ENCODE measurements around the gene ILDR1.
A peak's percentile ranks its signal among the peaks of the same experiment; 100 is the strongest.

ILDR1 gene

GRCh38 chr3:121995161-121996137, 26.6 kb downstream of the ILDR1 start:
- H3K9ac ChIP-seq (ENCODE audit: low read length) = peak overlapping the region; percentile 21; the same call in 1 of the 2 replicates
- H3F3A ChIP-seq (ENCODE audit: insufficient read depth, low read length) = peaks cover 18% of the 10 kb centered on the region
- no peak overlapping the region for H3K4me3 ChIP-seq (ENCODE audit: low read length)
- H3K9me2 ChIP-seq (replicated peaks; ENCODE audit: insufficient read depth, low read length) = no peaks in the 10 kb centered on the region
- TF ChIP-seq CTCF (IDR thresholded peaks at IDR 0.05; ENCODE audit: low read length) = peak; percentile 79
- TF ChIP-seq EZH2phosphoT487 (IDR thresholded peaks at IDR 0.05; ENCODE audit: low read length) = no peak
- peak overlapping the region; percentile 88 for H3K27ac ChIP-seq (ENCODE audit: low read length)
- H3K36me3 ChIP-seq (replicated peaks; ENCODE audit: insufficient read depth, low read length) = no peaks in the 10 kb centered on the region
- H3K79me2 ChIP-seq (ENCODE audit: low read length) = peaks cover 6% of the 10 kb centered on the region; the same call in 1 of the 2 replicates
- peak; percentile 76 for DNase-seq
- H3K4me2 ChIP-seq (ENCODE audit: low read depth, low read length) = peak overlapping the region; percentile 60; the same call in 1 of the 2 replicates
- no peaks in the 10 kb centered on the region for H4K20me1 ChIP-seq (ENCODE audit: insufficient read depth, low read length)
- H3K4me1 ChIP-seq (ENCODE audit: low read length) = peaks cover 59% of the 10 kb centered on the region
- no peaks in the 10 kb centered on the region for H3K27me3 ChIP-seq (replicated peaks; ENCODE audit: insufficient read depth, low read length)
- peak overlapping the region; percentile 72 for H2AFZ ChIP-seq (ENCODE audit: low read length)
- no peaks in the 10 kb centered on the region for H3K9me3 ChIP-seq (replicated peaks; ENCODE audit: insufficient read depth, low read length)

GRCh38 chr3:121994551-121994950, 27.5 kb downstream of the ILDR1 start:
- Histone ChIP-seq H3K4me1 (ENCODE audit: low read length) (peaks cover 58% of the 10 kb centered on the region), H3K27ac (ENCODE audit: low read length) (peak overlapping the region; percentile 88; the same call in 1 of the 2 replicates), H3K27me3 (replicated peaks; ENCODE audit: insufficient read depth, low read length) (no peaks in the 10 kb centered on the region), H3K9ac (ENCODE audit: low read length) (peak overlapping the region; percentile 21; the same call in 1 of the 2 replicates), H3F3A (ENCODE audit: insufficient read depth, low read length) (peaks cover 18% of the 10 kb centered on the region), H3K9me3 (replicated peaks; ENCODE audit: insufficient read depth, low read length) (no peaks in the 10 kb centered on the region), H3K79me2 (ENCODE audit: low read length) (peaks cover 6% of the 10 kb centered on the region; the same call in 1 of the 2 replicates), H3K4me2 (ENCODE audit: low read depth, low read length) (peak overlapping the region; percentile 60; the same call in 1 of the 2 replicates), H3K4me3 (ENCODE audit: low read length) (no peak overlapping the region), H2AFZ (ENCODE audit: low read length) (no peak overlapping the region), H3K9me2 (replicated peaks; ENCODE audit: insufficient read depth, low read length) (no peaks in the 10 kb centered on the region), H4K20me1 (ENCODE audit: insufficient read depth, low read length) (no peaks in the 10 kb centered on the region), H3K36me3 (replicated peaks; ENCODE audit: insufficient read depth, low read length) (no peaks in the 10 kb centered on the region)
- TF ChIP-seq CTCF (IDR thresholded peaks at IDR 0.05; ENCODE audit: low read length) = no peak
- TF ChIP-seq EZH2phosphoT487 (IDR thresholded peaks at IDR 0.05; ENCODE audit: low read length) = no peak
- TF ChIP-seq EZH2 (optimal IDR thresholded peaks at IDR 0.05; ENCODE audit: low read depth, low read length) = no peak
- DNase-seq = no peak

GRCh38 chr3:121992601-121993560, 29.2 kb downstream of the ILDR1 start:
- no peaks in the 10 kb centered on the region for H3K27me3 ChIP-seq (replicated peaks; ENCODE audit: insufficient read depth, low read length)
- H3K4me2 ChIP-seq (ENCODE audit: low read depth, low read length) = peak overlapping the region; percentile 10; the same call in 1 of the 2 replicates
- no peaks in the 10 kb centered on the region for H3K9me2 ChIP-seq (replicated peaks; ENCODE audit: insufficient read depth, low read length)
- no peaks in the 10 kb centered on the region for H3K9me3 ChIP-seq (replicated peaks; ENCODE audit: insufficient read depth, low read length)
- H3K36me3 ChIP-seq (replicated peaks; ENCODE audit: insufficient read depth, low read length) = no peaks in the 10 kb centered on the region
- DNase-seq = peak; percentile 73
- peak overlapping the region; percentile 9; the same call in 1 of the 2 replicates for H3K9ac ChIP-seq (ENCODE audit: low read length)
- peaks cover 6% of the 10 kb centered on the region; the same call in 1 of the 2 replicates for H3K79me2 ChIP-seq (ENCODE audit: low read length)
- H2AFZ ChIP-seq (ENCODE audit: low read length) = 0 out of 2 replicates have a peak overlapping the region, but pooled peaks have one; percentile 8
- H4K20me1 ChIP-seq (ENCODE audit: insufficient read depth, low read length) = no peaks in the 10 kb centered on the region
- peaks cover 49% of the 10 kb centered on the region for H3K4me1 ChIP-seq (ENCODE audit: low read length)
- peaks cover 18% of the 10 kb centered on the region for H3F3A ChIP-seq (ENCODE audit: insufficient read depth, low read length)
- H3K4me3 ChIP-seq (ENCODE audit: low read length) = no peak overlapping the region
- H3K27ac ChIP-seq (ENCODE audit: low read length) = peak overlapping the region; percentile 76
- TF ChIP-seq CTCF (IDR thresholded peaks at IDR 0.05; ENCODE audit: low read length) = no peak
- TF ChIP-seq EZH2 (optimal IDR thresholded peaks at IDR 0.05; ENCODE audit: low read depth, low read length) = no peak
- no peak for TF ChIP-seq EZH2phosphoT487 (IDR thresholded peaks at IDR 0.05; ENCODE audit: low read length)

All from MM.1S (cell line).